Fibroblast of skin of scalp (primary cell): ENCODE measurements around the gene RUFY2.
"Not testable (repeated sequence)": the region's sequence is repeated elsewhere in the genome, so short reads cannot be mapped to it uniquely, and the experiment has no call there.

Experiments used
- DNase-seq: peaks from one replicate; pipeline ENCODE4 v3.0.0-alpha.2; 2013

Gene RUFY2

DNA sequence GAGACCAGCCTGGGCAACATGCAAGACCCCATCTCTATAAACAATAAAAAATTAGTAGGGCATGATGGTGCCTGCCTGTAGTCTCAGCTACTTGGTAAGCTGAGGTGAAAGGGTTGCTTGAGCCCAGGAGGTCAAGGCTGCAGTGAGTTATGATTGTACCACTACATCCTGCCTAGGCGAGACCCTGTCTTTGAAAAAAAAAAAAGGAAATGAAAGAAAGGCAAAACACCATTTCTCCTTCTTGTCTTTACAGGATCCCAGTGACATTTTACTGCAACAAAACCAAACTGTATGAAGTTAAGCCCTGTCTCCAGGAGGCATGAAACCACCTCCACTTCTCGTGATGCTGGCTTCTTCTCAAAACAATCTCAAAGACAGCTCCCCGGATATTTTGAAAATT lies 44.5 kb downstream of the RUFY2 start:
- no peak for DNase-seq

DNA sequence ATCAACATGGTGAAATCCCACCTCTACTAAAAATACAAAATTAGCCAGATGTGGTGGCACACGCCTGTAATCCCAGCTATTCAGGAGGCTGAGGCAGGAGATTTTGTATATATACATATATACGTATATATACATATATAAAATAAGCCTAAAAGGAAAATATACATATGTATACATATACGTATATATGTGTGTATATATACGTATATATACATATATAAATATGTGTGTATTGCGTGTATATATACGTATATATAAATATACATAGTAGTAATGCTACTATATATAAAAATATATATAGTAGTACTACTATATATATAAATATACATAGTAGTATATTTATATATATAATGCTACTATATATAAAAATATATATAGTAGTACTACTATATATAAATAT lies 47.9 kb downstream of the RUFY2 start:
- DNase-seq: no peak

DNA sequence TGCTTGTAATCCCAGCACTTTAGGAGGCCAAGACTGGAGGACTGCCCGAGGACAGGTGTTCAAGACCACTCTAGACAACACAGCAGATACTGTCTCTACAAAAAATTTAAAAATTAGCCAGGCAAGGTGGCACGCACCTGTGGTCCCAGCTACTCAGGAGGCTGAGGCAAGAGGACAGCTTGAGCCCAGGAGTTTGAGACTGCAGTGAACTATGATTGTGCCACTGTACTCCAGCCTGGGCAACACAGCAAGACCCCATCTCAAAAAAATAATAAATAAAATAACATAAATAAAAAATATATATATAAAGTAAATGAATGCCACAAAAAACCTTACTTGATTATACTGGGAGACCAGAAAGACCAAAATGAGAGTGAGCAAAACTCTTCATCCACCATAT lies 53.5 kb downstream of the RUFY2 start:
- DNase-seq: no peak

DNA sequence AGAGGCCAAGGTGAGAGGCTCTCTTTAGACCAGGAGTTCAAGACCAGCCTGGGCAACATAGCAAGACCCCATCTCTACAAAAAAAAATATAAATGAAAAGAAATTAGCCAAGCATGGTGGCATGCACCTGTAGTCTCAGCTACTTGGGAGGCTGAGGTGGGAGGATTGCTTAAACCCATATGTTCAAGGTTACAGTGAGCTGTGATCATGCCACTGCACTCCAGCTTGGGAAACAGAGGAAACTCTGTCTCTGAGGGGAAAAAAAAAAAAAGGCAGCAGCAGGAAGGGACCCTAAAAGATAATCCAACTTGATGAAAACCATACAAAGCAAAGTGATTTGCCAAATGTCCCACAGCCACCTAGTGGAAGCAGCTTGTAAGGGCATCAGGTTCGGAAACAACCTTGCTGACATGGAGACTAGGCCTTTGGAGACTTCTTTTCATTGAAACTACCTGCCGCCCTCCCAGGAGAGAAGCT lies 58.8 kb downstream of the RUFY2 start:
- DNase-seq: peak; percentile 54

DNA sequence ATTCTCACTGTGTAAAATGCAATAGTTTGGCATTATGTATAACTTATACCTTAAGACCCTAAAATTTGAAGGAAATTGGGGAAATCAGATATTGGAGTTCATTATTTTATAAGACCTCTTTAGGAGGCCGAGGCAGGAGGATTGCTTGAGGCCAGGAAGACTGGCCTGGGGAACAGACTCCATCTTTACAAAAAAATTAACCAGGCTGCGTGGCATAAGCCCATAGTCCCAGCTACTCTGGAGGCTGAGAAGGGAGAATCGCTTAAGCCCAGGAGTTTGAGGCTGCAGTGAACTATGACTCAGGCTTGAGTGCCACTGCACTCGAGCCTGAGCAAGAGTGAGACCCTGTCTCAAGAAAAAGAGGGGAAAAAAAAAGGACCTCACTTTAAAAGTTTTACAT lies 60.3 kb downstream of the RUFY2 start:
- DNase-seq: no peak

DNA sequence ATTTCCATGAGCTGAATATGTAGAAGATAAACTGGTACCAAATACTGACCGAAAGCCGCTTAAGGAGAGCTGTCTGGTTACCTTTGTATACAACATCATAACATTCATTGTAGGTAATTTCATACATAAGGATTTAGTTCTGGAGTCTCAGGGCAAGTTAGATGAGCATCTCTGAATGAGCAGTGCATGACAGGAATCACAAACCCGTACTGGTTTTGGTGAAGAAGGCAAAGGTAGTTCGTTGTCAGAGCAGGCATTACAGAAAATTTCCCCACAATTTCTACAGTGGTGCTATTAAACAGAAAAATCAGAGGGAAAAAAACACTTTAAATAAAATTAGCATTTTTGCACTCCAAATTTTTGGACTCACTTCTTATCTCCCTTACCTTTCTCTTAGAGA lies 61.5 kb downstream of the RUFY2 start:
- no peak for DNase-seq

DNA sequence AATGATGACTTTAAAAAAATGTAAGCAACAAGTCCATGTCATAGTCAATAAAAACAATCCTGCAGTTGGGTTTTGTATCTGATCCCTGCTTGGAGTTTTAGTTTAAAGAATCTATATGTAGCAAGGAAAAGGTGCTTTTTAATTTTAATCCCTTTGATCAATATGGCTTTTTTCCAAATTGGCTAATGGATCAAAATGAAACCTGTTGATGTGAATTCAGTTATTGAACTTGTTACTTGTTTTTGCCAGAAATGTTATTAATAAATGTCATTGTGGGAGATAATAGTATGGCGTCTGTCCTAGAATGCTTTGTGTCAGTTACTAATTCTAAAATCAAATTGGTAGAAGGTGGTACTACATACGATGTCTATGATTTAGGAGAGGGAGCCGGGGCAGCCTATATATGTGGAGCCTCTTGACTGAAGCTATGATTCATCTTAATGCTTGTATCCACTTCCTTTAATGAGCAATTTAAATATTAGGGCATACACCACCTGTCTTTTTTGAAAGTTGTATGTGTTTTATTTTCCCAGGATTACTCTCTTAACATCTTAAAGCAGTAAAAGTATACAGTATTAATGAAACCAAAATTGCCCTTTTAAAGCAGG lies 64.1 kb downstream of the RUFY2 start:
- no peak for DNase-seq

DNA sequence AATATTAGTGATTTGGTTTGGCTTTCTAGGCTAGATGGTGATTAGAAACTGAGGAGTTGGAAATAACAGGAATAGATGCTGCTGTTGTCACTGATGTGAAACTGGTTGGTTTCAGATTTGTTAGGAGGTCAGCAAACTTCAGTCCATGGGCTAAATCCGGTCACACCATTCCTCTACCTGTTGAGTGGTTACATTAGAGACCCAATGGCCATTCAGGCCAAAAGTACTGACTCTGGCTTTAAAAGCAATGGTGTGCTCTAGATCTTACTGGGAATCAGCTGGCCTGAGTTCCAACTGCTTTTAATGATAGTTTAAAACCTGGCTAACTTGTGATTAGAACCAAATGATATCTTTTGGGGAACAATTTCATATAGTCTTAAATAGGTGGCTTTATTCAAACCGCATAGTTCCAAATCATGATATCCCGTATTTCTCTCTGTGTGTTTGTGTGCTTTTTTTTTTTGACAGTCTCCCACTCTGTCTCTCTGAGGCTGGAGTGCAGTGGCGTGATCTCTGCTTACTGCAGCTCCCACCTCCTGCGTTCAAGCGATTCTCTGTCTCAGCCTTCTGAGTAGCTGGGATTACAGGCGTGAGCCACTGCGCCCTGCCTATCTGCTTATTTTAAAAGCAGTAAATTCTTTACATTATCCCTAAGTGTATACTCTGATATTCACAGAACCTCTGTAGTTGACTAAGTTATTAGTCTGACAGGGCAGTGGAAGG lies 66.6 kb downstream of the RUFY2 start:
- DNase-seq: no peak

DNA sequence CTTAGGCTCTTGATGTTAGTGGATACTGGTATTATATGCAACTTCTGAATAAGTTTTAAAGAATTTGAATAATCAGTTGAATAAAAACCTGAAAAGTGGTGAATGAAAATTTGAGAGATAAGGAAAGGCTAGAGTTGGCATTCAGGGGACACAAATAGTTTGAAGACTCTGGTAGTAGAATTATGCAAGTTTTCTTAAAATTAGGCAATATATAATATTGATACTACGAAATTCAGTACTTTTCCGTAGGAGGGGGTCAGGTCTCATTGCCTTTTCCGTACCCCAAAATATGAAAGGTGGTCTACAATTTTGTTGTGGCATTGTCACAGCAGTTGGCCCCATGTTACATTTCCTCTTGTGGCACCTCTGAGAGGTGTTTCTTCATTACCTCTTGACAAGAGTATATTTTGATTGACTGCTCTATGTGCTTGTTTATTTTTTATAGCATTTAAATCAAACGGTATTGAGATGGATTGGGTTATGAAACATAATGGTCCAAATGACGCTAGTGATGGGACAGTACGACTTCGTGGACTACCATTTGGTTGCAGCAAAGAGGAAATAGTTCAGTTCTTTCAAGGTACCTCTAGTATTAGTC lies 70.2 kb downstream of the RUFY2 start:
- DNase-seq: no peak

DNA sequence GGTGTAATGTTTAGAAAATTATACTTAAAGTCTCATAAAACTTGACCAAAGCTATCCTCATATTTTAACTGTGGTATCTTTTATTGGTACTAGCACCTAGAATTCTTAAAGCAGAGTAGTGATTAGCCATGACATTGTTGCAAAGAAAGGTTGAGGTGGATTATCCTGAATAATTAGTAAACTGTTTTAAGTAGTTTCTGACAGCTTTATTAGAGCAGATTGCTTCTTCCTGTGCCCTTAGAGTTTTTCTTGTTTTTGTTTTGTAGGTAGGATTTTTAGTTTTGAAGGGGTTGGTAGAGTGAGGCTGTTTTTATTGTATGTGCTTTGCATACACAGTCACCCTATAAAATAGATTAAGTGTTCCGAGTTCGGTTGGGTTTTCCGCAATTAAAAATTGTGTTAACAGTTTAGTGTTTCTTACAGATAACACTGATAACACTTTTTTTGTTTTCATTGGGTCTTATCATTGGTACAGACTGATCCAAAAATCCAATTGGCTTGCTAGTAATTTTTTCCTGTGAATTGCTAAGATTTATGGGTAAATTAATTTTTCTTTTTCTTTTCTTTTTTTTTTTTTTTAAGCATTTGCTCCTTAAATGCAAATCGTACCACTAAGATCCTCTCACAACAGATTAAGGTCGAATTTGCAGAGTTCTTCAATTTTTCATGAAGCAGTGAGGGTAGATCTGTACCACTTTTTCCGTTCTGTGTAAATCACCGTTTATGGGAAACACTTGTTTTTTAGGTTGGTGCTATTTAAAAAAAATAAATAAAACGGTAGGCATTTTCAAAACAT lies 72.2 kb downstream of the RUFY2 start:
- no peak for DNase-seq

DNA sequence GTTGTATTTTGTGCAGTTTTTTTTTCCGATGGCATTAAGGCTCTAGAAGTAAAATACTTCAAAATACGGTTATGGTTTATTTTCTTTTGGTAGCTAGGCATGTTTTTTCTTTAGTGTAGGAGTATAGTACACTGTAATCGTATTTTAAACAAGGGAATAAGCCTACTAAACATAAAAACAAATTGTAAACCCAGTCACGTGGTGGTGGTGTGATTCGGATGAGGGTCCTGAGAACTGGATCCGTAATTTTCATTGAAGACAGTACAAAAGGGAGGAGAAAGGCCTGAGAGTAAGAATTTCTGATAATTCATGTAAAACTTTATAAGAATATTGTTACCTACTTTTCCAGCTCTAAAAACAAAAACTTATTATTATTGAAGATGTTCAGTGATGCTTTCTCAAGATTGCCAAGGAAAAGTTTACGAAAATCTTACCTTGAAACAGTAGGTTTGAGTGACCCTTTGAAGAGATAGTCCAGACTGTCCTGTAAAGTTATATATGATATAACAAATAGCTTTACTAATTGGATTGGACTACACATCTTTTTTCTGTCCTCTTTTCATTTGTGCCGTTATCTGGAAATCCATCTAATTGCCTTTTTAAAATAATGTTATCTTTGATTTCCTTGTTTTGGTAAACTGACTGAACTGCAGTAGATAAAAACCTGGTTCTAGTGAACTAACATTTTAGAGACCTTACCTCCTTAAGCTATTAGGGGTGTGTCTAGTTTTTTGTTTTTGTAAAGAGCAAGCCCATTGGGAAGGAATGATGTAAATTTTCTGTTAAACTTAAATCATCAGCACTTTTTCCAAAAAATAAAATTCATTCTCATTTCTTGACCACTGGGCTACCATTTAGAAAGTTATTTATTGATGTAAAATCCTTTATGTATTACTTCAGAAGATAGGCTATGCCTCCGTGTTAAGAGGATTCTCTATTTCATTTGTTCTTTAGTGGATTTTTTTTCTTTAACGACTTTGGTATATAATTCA lies 73.3 kb downstream of the RUFY2 start:
- no peak for DNase-seq

DNA sequence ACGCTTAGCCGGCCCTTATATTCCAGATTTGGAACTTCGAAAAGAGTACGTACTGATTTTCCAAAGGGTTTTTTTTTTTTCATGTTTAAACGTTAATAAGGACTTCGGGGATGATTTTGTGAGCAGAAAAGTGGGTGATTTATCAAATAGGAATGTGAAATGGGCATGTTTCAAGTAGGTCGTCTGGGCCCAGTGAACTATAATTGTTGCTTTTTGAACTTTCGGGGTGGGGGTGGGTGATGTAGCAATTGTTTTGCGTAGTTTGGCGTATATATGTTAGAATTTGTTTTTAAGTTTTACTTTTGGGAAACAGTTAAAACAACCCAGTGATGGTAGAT lies 74.0 kb downstream of the RUFY2 start:
- DNase-seq: no peak

DNA sequence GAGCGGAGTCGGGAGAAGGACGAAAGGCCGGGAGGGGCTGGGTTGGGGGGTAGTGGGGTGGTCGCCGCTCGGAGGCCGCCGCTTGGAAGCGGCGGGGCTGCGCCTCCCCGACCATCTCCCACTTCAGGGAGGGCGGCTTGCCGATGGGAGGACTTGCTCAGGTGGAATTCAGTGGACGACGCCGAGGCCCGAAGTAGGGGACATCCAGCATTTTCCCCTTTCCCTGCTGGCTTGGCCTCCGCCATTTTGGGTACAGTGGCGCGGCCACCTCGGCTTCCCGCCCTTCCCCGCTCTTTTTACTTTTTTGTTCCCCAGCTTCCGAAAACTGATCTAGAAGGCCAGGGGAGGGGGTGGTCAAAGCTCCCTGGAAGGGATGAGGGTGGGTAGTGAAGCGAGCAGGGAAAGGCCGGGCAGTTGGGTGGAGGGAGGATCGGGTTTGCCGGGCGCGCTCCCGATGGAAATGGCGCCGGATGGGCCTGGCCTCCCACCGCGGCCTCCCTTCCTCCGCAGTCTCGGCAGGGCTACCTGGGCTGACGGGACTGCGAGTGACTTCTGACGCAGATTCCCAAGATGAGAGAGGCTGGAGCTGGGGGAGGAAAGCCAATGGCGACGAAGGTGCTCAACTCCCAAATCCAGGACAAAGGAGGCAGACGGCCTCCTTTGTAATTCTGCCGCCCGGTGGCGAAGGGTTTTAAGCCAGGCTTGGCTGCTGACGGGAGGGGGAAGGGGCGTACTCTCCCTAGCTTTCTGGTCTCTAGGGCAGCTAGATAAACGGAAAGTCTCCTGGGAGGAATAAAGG lies 74.6 kb downstream of the RUFY2 start, which contains the start of gene PBLD:
Gene PBLD (minus strand): TSS at position 670 of the 799 bp plus-strand sequence. CDS start 26,084 bp downstream, outside the sequence.
- peak; percentile 87 for DNase-seq

DNA sequence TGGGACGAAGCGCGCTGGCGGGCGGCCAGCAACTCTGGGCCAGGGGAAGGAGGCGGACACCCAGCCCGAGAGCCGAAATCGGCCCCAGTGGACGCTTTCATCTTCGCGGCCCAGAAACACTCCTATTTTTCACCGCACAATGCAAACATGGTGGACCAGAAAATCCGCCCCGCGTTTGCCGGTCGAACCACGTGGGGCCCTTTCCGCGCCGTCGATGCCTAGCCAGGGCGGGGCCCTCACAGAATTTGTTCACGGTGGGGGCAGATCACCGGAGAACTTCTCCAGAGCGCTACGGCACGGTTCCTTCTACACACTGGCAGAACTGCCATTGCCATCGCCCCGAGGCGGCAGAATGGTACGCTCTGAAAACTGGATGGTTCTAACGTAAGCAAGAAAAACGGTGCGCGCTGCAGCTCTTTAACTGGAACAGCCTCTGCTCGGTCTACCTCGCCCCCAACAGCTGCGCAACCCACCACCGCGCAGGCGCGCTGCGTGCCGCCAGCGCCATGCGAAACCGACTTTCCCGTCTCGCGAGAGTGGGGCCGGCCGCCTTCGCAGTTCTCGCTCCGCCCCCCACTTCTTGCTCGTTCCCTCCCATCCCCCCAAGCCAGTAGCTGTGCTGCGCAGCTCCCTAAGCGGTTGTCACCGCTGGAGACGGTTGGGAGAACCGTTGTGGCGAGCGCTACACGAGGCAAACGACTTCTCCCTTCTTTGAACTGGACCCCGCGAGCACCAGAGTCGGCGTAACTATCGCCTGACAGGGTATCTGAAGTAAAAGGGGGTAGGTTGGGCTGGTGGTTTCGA lies 75.4 kb downstream of the RUFY2 start, which contains the start of gene HNRNPH3:
Gene HNRNPH3 (plus strand): TSS at position 610 of the 804 bp plus-strand sequence. CDS start 5,158 bp downstream, outside the sequence.
- DNase-seq: peak; percentile 98

DNA sequence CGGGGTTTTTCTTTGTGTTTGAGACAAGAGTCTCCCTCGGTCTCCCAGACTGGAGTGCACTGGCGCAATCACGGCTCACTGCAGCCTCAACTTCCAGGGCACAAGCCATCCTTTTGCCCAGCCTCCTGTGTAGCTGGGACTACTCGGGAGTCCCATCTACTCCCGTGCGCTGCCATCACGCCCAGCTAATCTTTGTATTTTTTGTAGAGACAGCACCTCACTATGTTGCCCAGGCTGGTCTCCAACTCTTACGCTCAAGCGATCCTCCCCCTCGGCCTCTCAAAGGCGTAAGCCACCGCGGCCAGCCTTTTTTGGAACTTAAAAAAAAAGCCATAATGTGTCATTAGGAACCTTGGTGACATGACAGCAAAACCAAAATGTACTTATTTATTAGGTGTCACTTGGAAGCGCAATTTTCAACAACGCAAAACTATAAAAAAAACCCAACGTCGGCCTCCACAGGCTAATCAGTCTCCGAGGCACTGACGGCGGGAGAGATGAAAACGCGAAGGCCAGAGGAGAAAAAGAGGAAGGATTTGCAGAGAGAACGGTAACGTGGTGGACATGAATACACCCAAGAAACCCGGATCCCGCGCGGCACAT lies 76.1 kb downstream of the RUFY2 start:
- no peak for DNase-seq

DNA sequence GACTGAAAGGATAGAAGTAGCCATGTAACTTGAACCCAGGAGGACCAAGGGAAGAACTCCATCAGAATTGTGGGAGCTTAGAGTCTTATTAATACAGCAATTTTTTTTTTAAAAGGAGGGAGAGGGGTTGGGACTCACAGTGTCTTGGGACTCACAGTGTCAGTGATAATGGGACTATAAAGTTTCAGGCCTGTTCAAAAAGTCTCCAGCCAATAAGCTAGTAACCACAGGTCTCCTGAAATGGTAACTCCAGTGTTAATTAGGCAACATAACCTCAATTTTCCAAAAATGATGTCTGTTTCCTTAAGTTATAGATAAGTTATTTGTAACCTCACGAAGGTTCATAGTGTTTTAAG lies 77.6 kb downstream of the RUFY2 start:
- DNase-seq: no peak

DNA sequence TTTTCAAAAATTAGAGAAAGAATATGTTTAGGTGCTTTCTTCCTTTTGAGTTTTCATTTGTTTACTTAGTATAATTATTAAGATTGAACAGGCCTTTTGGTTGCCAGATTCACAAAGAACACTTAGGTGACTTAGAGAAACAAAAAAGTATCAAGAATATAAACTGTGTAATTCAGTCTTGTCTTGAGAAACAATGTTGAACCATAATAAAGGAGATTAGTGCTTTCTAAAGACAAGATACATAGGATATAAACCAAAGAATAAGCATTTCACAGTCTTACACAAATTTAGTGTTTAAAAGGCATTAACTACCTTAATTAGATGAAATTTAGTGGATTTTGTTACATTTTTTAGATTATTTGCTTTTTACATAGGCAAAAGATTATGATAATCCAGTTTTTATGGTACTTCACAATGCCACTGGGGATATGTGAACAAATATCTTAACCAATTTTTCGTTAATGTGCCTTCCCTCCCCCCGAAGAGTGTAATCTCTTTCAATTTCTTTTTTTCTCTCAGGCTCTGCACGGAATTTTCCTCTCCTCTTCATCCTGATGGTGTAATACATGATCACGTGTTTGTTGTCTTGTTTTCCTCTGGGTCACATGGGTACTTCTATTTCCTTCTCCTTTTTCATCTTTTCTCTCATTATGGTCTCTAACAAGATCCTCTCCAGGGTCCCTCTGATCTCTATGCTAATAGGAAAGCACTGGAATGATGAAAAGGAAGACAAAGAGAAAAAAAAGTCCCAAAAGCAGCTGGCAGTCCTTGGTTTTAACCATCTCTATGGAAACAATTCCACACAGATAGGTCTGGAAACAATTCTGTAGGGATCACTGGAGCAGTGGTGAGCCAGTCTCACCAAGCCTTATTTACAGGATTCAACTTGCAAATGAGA lies 78.9 kb downstream of the RUFY2 start:
- DNase-seq: peak; percentile 61

DNA sequence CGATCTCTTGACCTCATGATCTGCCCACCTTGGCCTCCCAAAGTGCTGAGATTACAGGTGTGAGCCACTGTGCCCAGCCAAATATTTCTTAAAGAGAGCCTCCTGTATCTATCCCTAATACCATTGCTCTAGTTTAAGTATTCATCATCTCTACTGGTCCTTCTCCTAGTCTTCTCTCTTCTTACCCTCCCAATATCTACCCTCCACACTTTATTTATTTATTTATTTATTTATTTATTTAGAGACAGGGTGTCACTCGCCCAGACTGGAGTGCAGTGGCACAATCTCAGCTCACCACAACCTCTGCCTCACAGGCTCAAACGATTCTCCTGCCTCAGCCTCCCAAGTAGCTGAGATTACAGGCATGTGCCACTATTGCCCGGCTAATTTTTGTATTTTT lies 82.7 kb downstream of the RUFY2 start:
- DNase-seq: not testable (repeated sequence)
